ENCODE data around the gene NUDT12. TPM values are rescaled to one million over a fixed set of nuclear protein-coding genes. Genes with fewer than 3 reads are reported as not detected.

Gene NUDT12
- total and polyA plus RNA-seq, 2 of the 13 experiments (the other 11 are each of a cell fraction or from before 2014, with no cell fraction given) = 2.3 to 5.4 TPM

GRCh38 chr5:103532086-103532734 lies 30.4 kb downstream of the NUDT12 start:
- ChIA-PET CTCF (ENCODE audit: low intra/inter-chr PET ratio, low total read pairs) (no interaction called here), POLR2A (no interaction called here)
- H3K79me2 ChIP-seq (ENCODE audit: insufficient read depth, low read length) = no peaks in the 10 kb centered on the region
- DNase-seq (ENCODE audit: low spot score) (no peak), ATAC-seq (no peak), FAIRE-seq (no peak)
- no peak overlapping the region for H2AFZ ChIP-seq (ENCODE audit: low read length)
- in situ Hi-C loops (cut with HindIII; ENCODE audit: extremely low pct_ligation_motif_present, low pct_unique_long_range_greater_than_20kb) (no loop called here), intact Hi-C loops (cut with micrococcal nuclease; ENCODE audit: unreplicated experiment) (no loop called here)
- no peaks in the 10 kb centered on the region for H3K4me1 ChIP-seq (ENCODE audit: insufficient read depth, low read length)
- H3K9ac ChIP-seq (ENCODE audit: insufficient read depth, low read depth, low read length) = no peak overlapping the region
- H3K4me3 ChIP-seq (replicated peaks in 1 of 3; ENCODE audit: insufficient read depth in 1 of 3, low read depth in 2 of 3, low read length in 3 of 3) = no peak overlapping the region
- WGBS (ENCODE audit: low lambda C conversion rate) = 0% methylated on average over 2 of the region's 2 CpGs
- no peaks in the 10 kb centered on the region for H4K20me1 ChIP-seq (ENCODE audit: insufficient read depth, low read length)
- H3K4me2 ChIP-seq (ENCODE audit: low read depth, low read length) = no peak overlapping the region
- no peaks in the 10 kb centered on the region for H3K9me3 ChIP-seq (ENCODE audit: low read length)
- TF ChIP-seq WIZ (CRISPR knock-in tag; IDR thresholded peaks at IDR 0.05) (no peak), TBX2 (CRISPR knock-in tag; IDR thresholded peaks at IDR 0.05; ENCODE audit: borderline replicate concordance) (no peak), TGIF2 (CRISPR knock-in tag; IDR thresholded peaks at IDR 0.05) (no peak), ZNF564 (CRISPR knock-in tag; IDR thresholded peaks at IDR 0.05) (no peak)
- H3K36me3 ChIP-seq (replicated peaks in 1 of 2; ENCODE audit: control insufficient read depth in 1 of 2, insufficient read depth in 2 of 2, low read length in 2 of 2) = no peaks in the 10 kb centered on the region
- H3K27ac ChIP-seq (ENCODE audit: extremely low read length, insufficient read depth, low read length) = no peak overlapping the region
- no TSS peak for BruUV-seq (replicated peaks)
- H3K27me3 ChIP-seq (ENCODE audit: control insufficient read depth in 1 of 2, insufficient read depth in 2 of 2, low read length in 2 of 2) = no peaks in the 10 kb centered on the region

GRCh38 chr5:103526164-103526915 lies 36.2 kb downstream of the NUDT12 start:
- in situ Hi-C loops (cut with HindIII; ENCODE audit: extremely low pct_ligation_motif_present, low pct_unique_long_range_greater_than_20kb) = no loop called here
- ChIA-PET CTCF (ENCODE audit: low intra/inter-chr PET ratio, low total read pairs) (no interaction called here), POLR2A (no interaction called here)
- Histone ChIP-seq H2AFZ (ENCODE audit: low read length) (no peak overlapping the region), H3K79me2 (ENCODE audit: insufficient read depth, low read length) (no peaks in the 10 kb centered on the region), H3K36me3 (replicated peaks in 1 of 2; ENCODE audit: control insufficient read depth in 1 of 2, insufficient read depth in 2 of 2, low read length in 2 of 2) (no peaks in the 10 kb centered on the region), H3K4me3 (replicated peaks in 1 of 3; ENCODE audit: insufficient read depth in 1 of 3, low read depth in 2 of 3, low read length in 3 of 3) (no peak overlapping the region), H3K27ac (ENCODE audit: extremely low read length, insufficient read depth, low read length) (no peak overlapping the region), H3K9ac (ENCODE audit: insufficient read depth, low read depth, low read length) (no peak overlapping the region), H3K27me3 (ENCODE audit: control insufficient read depth in 1 of 2, insufficient read depth in 2 of 2, low read length in 2 of 2) (no peaks in the 10 kb centered on the region), H3K4me1 (ENCODE audit: insufficient read depth, low read length) (peaks cover 13% of the 10 kb centered on the region), H3K9me3 (ENCODE audit: low read length) (no peaks in the 10 kb centered on the region), H3K4me2 (ENCODE audit: low read depth, low read length) (no peak overlapping the region), H4K20me1 (ENCODE audit: insufficient read depth, low read length) (no peaks in the 10 kb centered on the region)
- FAIRE-seq = no peak
- WGBS (ENCODE audit: low lambda C conversion rate) = 10% methylated on average over 6 of the region's 6 CpGs
- no peak for DNase-seq (ENCODE audit: low spot score)
- intact Hi-C loops (cut with micrococcal nuclease; ENCODE audit: unreplicated experiment) = no loop called here
- no TSS peak for BruUV-seq (replicated peaks)
- no peak for ATAC-seq
- TF ChIP-seq ZNF652 (CRISPR knock-in tag; IDR thresholded peaks at IDR 0.05; ENCODE audit: borderline replicate concordance, low read depth) (no peak), ZFP91 (CRISPR knock-in tag; IDR thresholded peaks at IDR 0.05; ENCODE audit: borderline replicate concordance) (no peak), BORCS8-MEF2B (CRISPR knock-in tag; IDR thresholded peaks at IDR 0.05) (no peak), GTF3A (CRISPR knock-in tag; conservative IDR thresholded peaks at IDR 0.05) (no peak), CSRNP2 (CRISPR knock-in tag; conservative IDR thresholded peaks at IDR 0.05; ENCODE audit: low read depth) (no peak), TEAD2 (CRISPR knock-in tag; IDR thresholded peaks at IDR 0.05) (no peak), STAT6 (CRISPR knock-in tag; IDR thresholded peaks at IDR 0.05; ENCODE audit: borderline replicate concordance) (no peak)
